Colonic mucosa (tissue), 4 donors: ENCODE data around the gene MIA3. TPM values are rescaled to one million over a fixed set of nuclear protein-coding genes. Genes with fewer than 3 reads are reported as not detected.

Experiments
- DNase-seq: peaks from one replicate; pipeline ENCODE4 v3.0.0-alpha.2; 2020
- H3K27ac ChIP-seq: fragments of 200-600 bp; one replicate; pipeline ENCODE4 v1.8.0; 2021
- H3K27me3 ChIP-seq: fragments of 200-600 bp; one replicate; pipeline ENCODE4 v1.8.0; 2021
- H3K36me3 ChIP-seq: fragments of 200-600 bp; one replicate; pipeline ENCODE4 v1.8.0; 2021
- H3K4me1 ChIP-seq: fragments of 200-600 bp; one replicate; pipeline ENCODE4 v1.8.0; 2021; ENCODE audit warnings: mild to moderate bottlenecking
- H3K4me3 ChIP-seq: fragments of 200-600 bp; one replicate; pipeline ENCODE4 v1.8.0; 2021
- H3K9ac ChIP-seq, 2 donors: one replicate each; pipeline ENCODE4 v1.7.0; 2013; ENCODE audit warnings: control low read depth in 2 of 2, low read depth in 2 of 2, low read length in 2 of 2
- H3K9me3 ChIP-seq: fragments of 200-600 bp; one replicate; pipeline ENCODE4 v1.8.0; 2021
- intact Hi-C: fragments of 100-400 bp; cut with DNase I; formaldehyde crosslinking; loops from one replicate; pipeline ENCODE4 v1.14.1; 2022
- total RNA-seq, 2 donors: library from RNA; stranded (reverse); fragmentation: NEBNext Ultra II Directional in 1 of 2; extraction: Animal tissue kit (Norgen Biotek cat#: 25700) in 1 of 2; gene quantifications; one replicate each; pipeline ENCODE4 v1.2.1, GENCODE V29; 2021
- TF ChIP-seq, protein P1 (sequence below): fragments of 200-600 bp; IDR thresholded peaks from one replicate; pipeline ENCODE4 v1.8.0; 2022; ENCODE audit warnings: antibody characterized with exemption, mild to moderate bottlenecking
- donor health status: healthy.
- donor health status: DM: no; HTN: no; CAD: no.
- donor health status: DM: no; HTN: no; CAD: no.

MIA3 gene
- total RNA-seq, 2 donors from 2014 or later, result 63.5 to 92.4 TPM

DNA sequence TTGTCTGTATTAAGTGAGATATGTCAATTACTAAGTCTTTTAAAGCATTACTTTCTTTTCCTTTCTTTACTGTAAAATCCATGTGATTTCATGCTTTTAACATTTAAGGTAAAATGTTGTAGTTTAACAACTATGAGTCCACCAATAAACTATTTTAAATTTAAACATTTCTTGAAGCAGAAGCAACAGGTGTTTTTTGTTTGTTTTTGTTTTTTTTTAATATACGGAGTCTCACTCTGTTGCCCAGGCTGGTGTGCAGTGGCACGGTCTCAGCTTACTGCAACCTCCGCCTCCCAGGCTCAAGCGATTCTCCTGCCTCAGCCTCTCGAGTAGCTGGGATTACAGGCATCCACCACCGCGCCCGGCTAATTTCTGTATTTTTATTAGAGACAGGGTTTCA is 78.8 kb downstream of the MIA3 start:
- H3K27me3 ChIP-seq, result no peaks in the 10 kb centered on the region
- H3K9me3 ChIP-seq, result no peaks in the 10 kb centered on the region
- no peak overlapping the region for H3K9ac ChIP-seq
- intact Hi-C loops, result no loop called here
- no peak overlapping the region for H3K4me3 ChIP-seq
- H3K27ac ChIP-seq, result no peak overlapping the region
- TF ChIP-seq, protein P1, sequence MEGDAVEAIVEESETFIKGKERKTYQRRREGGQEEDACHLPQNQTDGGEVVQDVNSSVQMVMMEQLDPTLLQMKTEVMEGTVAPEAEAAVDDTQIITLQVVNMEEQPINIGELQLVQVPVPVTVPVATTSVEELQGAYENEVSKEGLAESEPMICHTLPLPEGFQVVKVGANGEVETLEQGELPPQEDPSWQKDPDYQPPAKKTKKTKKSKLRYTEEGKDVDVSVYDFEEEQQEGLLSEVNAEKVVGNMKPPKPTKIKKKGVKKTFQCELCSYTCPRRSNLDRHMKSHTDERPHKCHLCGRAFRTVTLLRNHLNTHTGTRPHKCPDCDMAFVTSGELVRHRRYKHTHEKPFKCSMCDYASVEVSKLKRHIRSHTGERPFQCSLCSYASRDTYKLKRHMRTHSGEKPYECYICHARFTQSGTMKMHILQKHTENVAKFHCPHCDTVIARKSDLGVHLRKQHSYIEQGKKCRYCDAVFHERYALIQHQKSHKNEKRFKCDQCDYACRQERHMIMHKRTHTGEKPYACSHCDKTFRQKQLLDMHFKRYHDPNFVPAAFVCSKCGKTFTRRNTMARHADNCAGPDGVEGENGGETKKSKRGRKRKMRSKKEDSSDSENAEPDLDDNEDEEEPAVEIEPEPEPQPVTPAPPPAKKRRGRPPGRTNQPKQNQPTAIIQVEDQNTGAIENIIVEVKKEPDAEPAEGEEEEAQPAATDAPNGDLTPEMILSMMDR, result no peak
- no peaks in the 10 kb centered on the region for H3K4me1 ChIP-seq
- DNase-seq, result no peak
- H3K36me3 ChIP-seq, result no peaks in the 10 kb centered on the region

DNA sequence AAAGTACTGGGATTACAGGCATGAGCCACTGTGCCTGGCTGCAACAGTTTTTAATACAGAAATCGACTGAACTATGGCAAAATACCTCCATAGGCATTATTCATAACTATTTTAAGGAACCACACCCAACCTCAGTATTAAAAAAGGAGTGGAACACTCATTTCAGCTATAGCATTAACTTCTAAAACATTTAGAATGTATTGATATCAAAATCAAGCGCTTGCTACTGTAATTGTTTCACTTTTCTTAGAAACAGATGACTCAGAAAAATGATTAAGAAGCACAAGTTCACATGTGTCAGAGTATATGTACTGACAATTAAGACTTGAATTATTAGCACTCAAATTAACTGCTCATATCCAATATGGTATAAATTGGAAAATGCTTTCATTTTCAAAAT is 79.3 kb downstream of the MIA3 start:
- H3K9ac ChIP-seq, result no peak overlapping the region
- no peaks in the 10 kb centered on the region for H3K27me3 ChIP-seq
- H3K4me1 ChIP-seq, result no peaks in the 10 kb centered on the region
- H3K36me3 ChIP-seq, result no peaks in the 10 kb centered on the region
- TF ChIP-seq, protein P1, result no peak
- intact Hi-C loops, result no loop called here
- H3K4me3 ChIP-seq, result no peak overlapping the region
- H3K27ac ChIP-seq, result no peak overlapping the region
- DNase-seq, result no peak
- no peaks in the 10 kb centered on the region for H3K9me3 ChIP-seq

DNA sequence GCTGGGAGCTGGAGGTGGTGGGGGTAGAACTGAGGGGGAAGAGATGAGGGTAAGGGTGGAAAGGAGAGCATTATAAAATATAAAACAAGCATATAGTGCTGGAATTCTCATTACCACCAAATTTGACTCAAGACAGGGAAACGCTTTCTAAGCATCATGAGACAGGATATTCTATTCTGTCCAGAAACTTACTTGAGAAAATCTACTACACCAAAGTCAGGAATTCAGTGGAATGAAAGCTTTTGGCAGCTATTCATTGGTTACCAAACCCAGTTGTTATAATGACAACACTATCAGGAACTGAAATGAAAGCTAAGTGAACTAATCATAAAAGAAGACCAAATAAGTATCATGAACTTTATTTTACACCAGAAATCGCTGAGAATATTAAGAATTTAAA is 79.9 kb downstream of the MIA3 start:
- intact Hi-C loops, result no loop called here
- Histone ChIP-seq H3K9me3 (no peaks in the 10 kb centered on the region), H3K27me3 (no peaks in the 10 kb centered on the region), H3K9ac (no peak overlapping the region), H3K36me3 (no peaks in the 10 kb centered on the region), H3K27ac (no peak overlapping the region), H3K4me3 (no peak overlapping the region), H3K4me1 (no peaks in the 10 kb centered on the region)
- no peak for DNase-seq
- TF ChIP-seq, protein P1, result no peak

DNA sequence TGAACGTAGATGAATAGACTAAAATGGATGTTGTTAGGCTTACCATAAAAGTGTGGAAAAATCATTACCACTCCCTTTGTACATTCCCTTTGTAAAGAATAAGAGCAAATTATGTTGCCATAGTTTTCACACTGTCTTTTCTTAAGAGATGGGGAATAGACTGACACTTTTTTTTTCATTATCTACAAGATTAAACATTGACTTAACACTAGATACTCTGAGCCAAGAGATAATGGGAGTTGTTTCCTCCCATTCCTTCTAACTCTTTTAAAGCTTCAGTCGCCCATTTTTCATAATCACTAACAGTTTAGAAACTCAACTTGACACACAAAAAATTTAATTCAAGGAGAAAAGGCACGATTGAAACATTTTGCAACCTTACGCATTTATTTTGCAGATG is 84.3 kb downstream of the MIA3 start:
- H3K27me3 ChIP-seq, result no peaks in the 10 kb centered on the region
- no peak for DNase-seq
- H3K9ac ChIP-seq, result no peak overlapping the region
- no peak overlapping the region for H3K4me3 ChIP-seq
- H3K4me1 ChIP-seq, result no peaks in the 10 kb centered on the region
- H3K36me3 ChIP-seq, result no peaks in the 10 kb centered on the region
- TF ChIP-seq, protein P1, result no peak
- no peak overlapping the region for H3K27ac ChIP-seq
- intact Hi-C loops, result loop anchor here (10.0 kb wide), 1 partner anchor 237 kb away; no protein-coding TSS in a partner anchor
- H3K9me3 ChIP-seq, result no peaks in the 10 kb centered on the region

DNA sequence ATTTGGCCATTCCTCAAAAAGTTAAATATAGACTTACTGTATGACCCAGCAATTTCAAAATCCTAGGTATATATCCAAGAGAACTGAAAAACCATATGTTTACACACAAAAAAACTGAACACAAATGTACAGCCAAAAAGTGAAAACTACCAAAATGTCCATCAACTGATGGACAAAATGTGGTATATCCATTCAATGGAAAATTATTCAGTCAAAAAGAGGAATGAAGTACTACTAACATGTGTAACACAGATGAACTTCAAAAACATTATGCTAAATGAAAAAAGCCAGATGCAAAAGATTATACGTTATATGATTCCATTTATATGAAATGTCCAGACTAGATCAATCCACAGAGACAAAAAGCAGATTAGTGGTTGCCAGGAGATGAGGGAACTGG is 86.4 kb downstream of the MIA3 start:
- Histone ChIP-seq H3K27me3 (no peaks in the 10 kb centered on the region), H3K4me1 (no peaks in the 10 kb centered on the region), H3K4me3 (no peak overlapping the region), H3K36me3 (no peaks in the 10 kb centered on the region), H3K27ac (no peak overlapping the region), H3K9me3 (no peaks in the 10 kb centered on the region), H3K9ac (no peak overlapping the region)
- TF ChIP-seq, protein P1, result no peak
- intact Hi-C loops, result loop anchor here (10.0 kb wide), 1 partner anchor 239 kb away; no protein-coding TSS in a partner anchor
- DNase-seq, result no peak
